Measurements from ENCODE around the gene ZC3H12A.

- TF ChIP-seq POLR2A (IDR thresholded peaks at IDR 0.05) (no peak), CTCF (IDR thresholded peaks at IDR 0.05) (no peak), EP300 (IDR thresholded peaks at IDR 0.05) (no peak)
These were observed 44.0 kb upstream of the ZC3H12A start for GRCh38 chr1:37430103-37430985.

All from ovary (tissue), 3 donors.